DOHH2 (cell line): ENCODE results near the gene ZCCHC17.

Source experiments
- CTCF ChIP-seq: fragments of 200-600 bp; sonication (generic); IDR thresholded peaks from one replicate; pipeline ENCODE4 v1.5.1; 2014; ENCODE audit warnings: antibody characterized with exemption, mild to moderate bottlenecking, low read depth, low read length; ENCODE audit not compliant: poor library complexity, severe bottlenecking
- EZH2phosphoT487 ChIP-seq: fragments of 200-600 bp; sonication (generic); IDR thresholded peaks from 2 replicates; pipeline ENCODE4 v1.6.1; 2017; ENCODE audit warnings: borderline replicate concordance, mild to moderate bottlenecking, antibody characterized with exemption, low read length, moderate library complexity, mixed read lengths

GRCh38 chr1:31315902-31316301 is 19.1 kb downstream of the ZCCHC17 start:
- TF ChIP-seq CTCF (no peak), EZH2phosphoT487 (no peak)
